SU-DHL-6 (cell line): Measurements from ENCODE around the gene C19orf53.

Source experiments
- H2AFZ ChIP-seq: fragments of 200-600 bp; sonication (generic); 2 replicates; pipeline ENCODE4 v1.6.1; 2014; ENCODE audit warnings: low read depth, mild to moderate bottlenecking, moderate library complexity, mixed read lengths, antibody characterized with exemption, low read length; ENCODE audit not compliant: severe bottlenecking
- H3F3A ChIP-seq: fragments of 200-600 bp; shearing (Covaris generic); 2 replicates; pipeline ENCODE4 v1.6.0; 2016; ENCODE audit warnings: antibody characterized with exemption, mild to moderate bottlenecking; ENCODE audit not compliant: insufficient read depth
- H3K27ac ChIP-seq: fragments of 200-600 bp; sonication (generic); 2 replicates; pipeline ENCODE4 v1.5.1; 2016; ENCODE audit warnings: low read depth, mild to moderate bottlenecking, low read length, moderate library complexity, mixed read lengths
- H3K27me3 ChIP-seq: fragments of 200-600 bp; sonication (generic), shearing (Covaris generic); 2 replicates; pipeline ENCODE4 v1.6.0; 2014; ENCODE audit warnings: mild to moderate bottlenecking, low read length
- H3K36me3 ChIP-seq: fragments of 200-600 bp; sonication (generic); 2 replicates; pipeline ENCODE4 v1.6.1; 2014; ENCODE audit warnings: mild to moderate bottlenecking, low read length, mixed read lengths
- H3K4me2 ChIP-seq: fragments of 300-600, 200-600 bp; shearing (Covaris generic), sonication (generic); 2 replicates; pipeline ENCODE4 v1.6.0; 2014; ENCODE audit warnings: low read length, low read depth, mild to moderate bottlenecking; ENCODE audit not compliant: poor library complexity, severe bottlenecking
- H3K4me3 ChIP-seq: fragments of 200-600 bp; sonication (generic); 2 replicates; pipeline ENCODE4 v1.5.1; 2014; ENCODE audit warnings: antibody characterized with exemption, low read length, mild to moderate bottlenecking, mixed read lengths; ENCODE audit not compliant: insufficient read depth, poor library complexity, severe bottlenecking
- H3K79me2 ChIP-seq: fragments of 200-600 bp; sonication (generic); 2 replicates; pipeline ENCODE4 v1.6.1; 2014; ENCODE audit warnings: mild to moderate bottlenecking, low read length, moderate library complexity; ENCODE audit not compliant: insufficient read depth
- H3K9ac ChIP-seq: fragments of 200-600 bp; sonication (generic); 2 replicates; pipeline ENCODE4 v1.7.0; 2014; ENCODE audit warnings: mild to moderate bottlenecking, low read length
- H3K9me2 ChIP-seq: fragments of 200-600 bp; sonication (generic); replicated peaks from 2 replicates; pipeline ENCODE4 v1.6.1; 2014; ENCODE audit warnings: low read length; ENCODE audit not compliant: insufficient read depth
- H3K9me3 ChIP-seq: fragments of 200-600 bp; sonication (generic); 2 replicates; pipeline ENCODE4 v1.6.1; 2014; ENCODE audit warnings: low read length, mixed read lengths; ENCODE audit not compliant: insufficient read depth
- H4K20me1 ChIP-seq: fragments of 200-600 bp; sonication (generic); 2 replicates; pipeline ENCODE4 v1.6.1; 2014; ENCODE audit warnings: low read depth, mild to moderate bottlenecking, antibody characterized with exemption, low read length, moderate library complexity, mixed read lengths
- TF ChIP-seq, protein P1 (sequence below): fragments of 200-600 bp; sonication (generic); IDR thresholded peaks from one replicate; pipeline ENCODE4 v1.5.1; 2017; ENCODE audit warnings: antibody characterized with exemption, mild to moderate bottlenecking, low read length, moderate library complexity; ENCODE audit not compliant: insufficient read depth, poor library complexity, severe bottlenecking

C19orf53 gene

DNA sequence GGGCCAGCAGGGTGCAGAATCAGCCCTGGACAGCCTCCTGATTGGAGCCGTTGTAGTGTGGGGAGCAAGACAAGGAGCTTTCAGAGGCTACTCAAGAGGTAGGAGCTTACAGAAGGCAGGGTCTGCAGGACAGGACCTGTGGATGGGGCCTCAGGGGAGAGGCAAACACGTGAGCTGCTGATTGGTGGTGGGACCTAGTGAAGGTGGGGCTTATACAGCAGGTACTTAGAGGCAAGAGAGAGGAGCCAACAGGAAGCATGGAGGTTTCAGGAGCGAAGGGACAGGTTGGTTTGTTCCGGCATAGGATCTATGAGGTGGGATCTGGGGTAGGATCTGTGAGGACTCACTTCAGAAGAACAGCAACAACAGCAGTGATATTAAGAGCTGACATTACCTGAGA lies 53.4 kb downstream of the C19orf53 start:
- TF ChIP-seq, protein P1, sequence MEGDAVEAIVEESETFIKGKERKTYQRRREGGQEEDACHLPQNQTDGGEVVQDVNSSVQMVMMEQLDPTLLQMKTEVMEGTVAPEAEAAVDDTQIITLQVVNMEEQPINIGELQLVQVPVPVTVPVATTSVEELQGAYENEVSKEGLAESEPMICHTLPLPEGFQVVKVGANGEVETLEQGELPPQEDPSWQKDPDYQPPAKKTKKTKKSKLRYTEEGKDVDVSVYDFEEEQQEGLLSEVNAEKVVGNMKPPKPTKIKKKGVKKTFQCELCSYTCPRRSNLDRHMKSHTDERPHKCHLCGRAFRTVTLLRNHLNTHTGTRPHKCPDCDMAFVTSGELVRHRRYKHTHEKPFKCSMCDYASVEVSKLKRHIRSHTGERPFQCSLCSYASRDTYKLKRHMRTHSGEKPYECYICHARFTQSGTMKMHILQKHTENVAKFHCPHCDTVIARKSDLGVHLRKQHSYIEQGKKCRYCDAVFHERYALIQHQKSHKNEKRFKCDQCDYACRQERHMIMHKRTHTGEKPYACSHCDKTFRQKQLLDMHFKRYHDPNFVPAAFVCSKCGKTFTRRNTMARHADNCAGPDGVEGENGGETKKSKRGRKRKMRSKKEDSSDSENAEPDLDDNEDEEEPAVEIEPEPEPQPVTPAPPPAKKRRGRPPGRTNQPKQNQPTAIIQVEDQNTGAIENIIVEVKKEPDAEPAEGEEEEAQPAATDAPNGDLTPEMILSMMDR: no peak
- H3K27me3 ChIP-seq: no peaks in the 10 kb centered on the region
- no peak overlapping the region for H2AFZ ChIP-seq
- H4K20me1 ChIP-seq: no peaks in the 10 kb centered on the region
- H3K9me3 ChIP-seq: no peaks in the 10 kb centered on the region
- H3K4me2 ChIP-seq: no peak overlapping the region
- H3K79me2 ChIP-seq: no peaks in the 10 kb centered on the region
- no peaks in the 10 kb centered on the region for H3F3A ChIP-seq
- no peaks in the 10 kb centered on the region for H3K9me2 ChIP-seq
- no peaks in the 10 kb centered on the region for H3K36me3 ChIP-seq
- H3K4me3 ChIP-seq: no peak overlapping the region
- H3K27ac ChIP-seq: no peak overlapping the region
- H3K9ac ChIP-seq: no peak overlapping the region
